Tibial nerve (tissue), 3 donors: ENCODE data around the gene TULP4.

ENCODE experiments used
- CTCF ChIP-seq, 5 experiments: fragments of 200-600 bp in 3 of 5; fragments of 450-650 bp in 2 of 5; sonication (generic) in 3 of 5; IDR thresholded peaks; one replicate each; pipeline ENCODE4 v1.5.1; 2016 to 2019; ENCODE audit warnings: antibody characterized with exemption in 5 of 5, mild to moderate bottlenecking in 3 of 5, moderate library complexity in 2 of 5
- POLR2A ChIP-seq, 2 donors: fragments of 450-650 bp; IDR thresholded peaks; one replicate each; pipeline ENCODE4 v1.6.1; 2017; ENCODE audit warnings: antibody characterized with exemption in 2 of 2, mild to moderate bottlenecking in 2 of 2, moderate library complexity in 2 of 2

- TF ChIP-seq POLR2A (IDR thresholded peaks at IDR 0.05) (no peak), CTCF (IDR thresholded peaks at IDR 0.05) (no peak)
Observed at GRCh38 chr6:158528826-158529225, 216.6 kb downstream of the TULP4 start.
